ENCODE results near the gene ADSL.

DNA sequence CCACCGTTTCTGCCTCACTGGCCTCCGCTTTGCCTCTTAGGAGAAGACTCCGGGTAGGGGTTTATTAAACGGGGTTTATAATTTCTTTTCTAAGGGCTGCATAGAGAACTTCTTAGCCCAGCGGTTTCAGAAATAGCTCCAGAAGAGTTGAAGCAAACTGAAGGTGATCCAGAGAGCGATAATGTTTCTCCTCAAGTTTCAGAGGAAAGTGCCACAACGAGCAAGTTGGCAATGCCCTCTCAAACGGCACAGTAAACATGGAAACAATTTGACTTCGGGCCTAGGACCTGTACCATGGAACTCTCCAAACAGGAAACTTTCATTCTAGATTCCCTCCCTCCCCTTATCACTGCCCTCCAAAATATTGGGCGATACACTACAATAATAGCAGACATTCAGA lies 1.0 kb downstream of the ADSL start:
- TF ChIP-seq, protein P1, sequence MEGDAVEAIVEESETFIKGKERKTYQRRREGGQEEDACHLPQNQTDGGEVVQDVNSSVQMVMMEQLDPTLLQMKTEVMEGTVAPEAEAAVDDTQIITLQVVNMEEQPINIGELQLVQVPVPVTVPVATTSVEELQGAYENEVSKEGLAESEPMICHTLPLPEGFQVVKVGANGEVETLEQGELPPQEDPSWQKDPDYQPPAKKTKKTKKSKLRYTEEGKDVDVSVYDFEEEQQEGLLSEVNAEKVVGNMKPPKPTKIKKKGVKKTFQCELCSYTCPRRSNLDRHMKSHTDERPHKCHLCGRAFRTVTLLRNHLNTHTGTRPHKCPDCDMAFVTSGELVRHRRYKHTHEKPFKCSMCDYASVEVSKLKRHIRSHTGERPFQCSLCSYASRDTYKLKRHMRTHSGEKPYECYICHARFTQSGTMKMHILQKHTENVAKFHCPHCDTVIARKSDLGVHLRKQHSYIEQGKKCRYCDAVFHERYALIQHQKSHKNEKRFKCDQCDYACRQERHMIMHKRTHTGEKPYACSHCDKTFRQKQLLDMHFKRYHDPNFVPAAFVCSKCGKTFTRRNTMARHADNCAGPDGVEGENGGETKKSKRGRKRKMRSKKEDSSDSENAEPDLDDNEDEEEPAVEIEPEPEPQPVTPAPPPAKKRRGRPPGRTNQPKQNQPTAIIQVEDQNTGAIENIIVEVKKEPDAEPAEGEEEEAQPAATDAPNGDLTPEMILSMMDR (IDR thresholded peaks at IDR 0.05) = no peak
- TF ChIP-seq POLR2A (IDR thresholded peaks at IDR 0.05) = no peak

All from suprapubic skin (tissue), 3 donors.